Posterior vena cava (tissue), 2 donors: ENCODE results near the gene EGLN3. TPM values are rescaled to one million over a fixed set of nuclear protein-coding genes. Genes with fewer than 3 reads are reported as not detected.
"Not testable (repeated sequence)": the region's sequence is repeated elsewhere in the genome, so short reads cannot be mapped to it uniquely, and the experiment has no call there.

Experiments used
- DNase-seq: peaks from one replicate; pipeline ENCODE4 v3.0.0-alpha.2; 2020; ENCODE audit warnings: low spot score
- intact Hi-C, 2 donors: fragments of 100-400 bp; cut with DNase I; formaldehyde crosslinking; loops; one replicate each; pipeline versions ENCODE4 v1.14.1 to v1.14.2; 2022 to 2023
- total RNA-seq, 2 donors: library from RNA; stranded (reverse); fragmentation: NEBNext Ultra II Directional; extraction: Animal tissue kit (Norgen Biotek cat#: 25700); gene quantifications; one replicate each; pipeline ENCODE4 v1.2.1, GENCODE V29; 2021
- donor health status: DM: yes; HTN: yes; CAD: no.
- donor health status: DM: yes; HTN: yes; CAD: no.

EGLN3 gene
- total RNA-seq, 2 donors from 2014 or later = 15.2 to 29.2 TPM

GRCh38 chr14:33964599-33965317 lies 13.9 kb upstream of the EGLN3 start:
- no peak for DNase-seq
- intact Hi-C loops = no loop called here

- intact Hi-C loops = no loop called here
- DNase-seq = no peak
Measured at GRCh38 chr14:33963892-33964291, 13.0 kb upstream of the EGLN3 start.

- DNase-seq, intact Hi-C loops: not testable (repeated sequence)
Measured at GRCh38 chr14:33962466-33962865, 11.6 kb upstream of the EGLN3 start.

GRCh38 chr14:33962016-33962415 lies 11.1 kb upstream of the EGLN3 start:
- intact Hi-C loops = no loop called here

GRCh38 chr14:33959692-33960151 lies 8.8 kb upstream of the EGLN3 start:
- DNase-seq = no peak
- intact Hi-C loops = loop anchor here in 1 of 2 donors (10.0 kb wide), 1 partner anchor 515 kb away; no protein-coding TSS in a partner anchor

More at GRCh38 chr14:33962016-33962415, 11.1 kb upstream of the EGLN3 start:
- no peak for DNase-seq

- no peak for DNase-seq
- intact Hi-C loops = loop anchor here in 1 of 2 donors (10.0 kb wide), 1 partner anchor 516 kb away; no protein-coding TSS in a partner anchor
Measured at GRCh38 chr14:33958605-33959226, 7.8 kb upstream of the EGLN3 start.

- no peak for DNase-seq
- intact Hi-C loops = loop anchor here in 1 of 2 donors (10.0 kb wide), 1 partner anchor 517 kb away; no protein-coding TSS in a partner anchor
Measured at GRCh38 chr14:33957993-33958392, 7.1 kb upstream of the EGLN3 start.

GRCh38 chr14:33957299-33957698 lies 6.4 kb upstream of the EGLN3 start:
- no peak for DNase-seq
- intact Hi-C loops = loop anchor here in 1 of 2 donors (10.0 kb wide), 1 partner anchor 518 kb away; no protein-coding TSS in a partner anchor

GRCh38 chr14:33956640-33957039 lies 5.8 kb upstream of the EGLN3 start:
- intact Hi-C loops = loop anchor here in 1 of 2 donors (10.0 kb wide), 1 partner anchor 518 kb away; no protein-coding TSS in a partner anchor
- DNase-seq = no peak

GRCh38 chr14:33954016-33954598 lies 3.2 kb upstream of the EGLN3 start:
- DNase-seq = no peak
- intact Hi-C loops = loop anchor here in 1 of 2 donors (10.0 kb wide), 1 partner anchor 521 kb away; no protein-coding TSS in a partner anchor

- no peak for DNase-seq
- intact Hi-C loops = loop anchor here in 1 of 2 donors (10.0 kb wide), 1 partner anchor 522 kb away; no protein-coding TSS in a partner anchor
Measured at GRCh38 chr14:33952541-33952940, 1.7 kb upstream of the EGLN3 start.

GRCh38 chr14:33951183-33951840 lies 438 bp upstream of the EGLN3 start:
- no peak for DNase-seq
- intact Hi-C loops = loop anchor here in 1 of 2 donors (10.0 kb wide), 1 partner anchor 523 kb away; no protein-coding TSS in a partner anchor

GRCh38 chr14:33949411-33949893 lies 1.4 kb downstream of the EGLN3 start:
- intact Hi-C loops = loop anchor here in 1 of 2 donors (10.0 kb wide), 1 partner anchor 145 kb away; no protein-coding TSS in a partner anchor

GRCh38 chr14:33948869-33949408 lies 1.9 kb downstream of the EGLN3 start:
- intact Hi-C loops = loop anchor here in 1 of 2 donors (10.0 kb wide), 1 partner anchor 146 kb away; no protein-coding TSS in a partner anchor
- no peak for DNase-seq

More at GRCh38 chr14:33949411-33949893, 1.4 kb downstream of the EGLN3 start:
- no peak for DNase-seq

- DNase-seq = no peak
- intact Hi-C loops = loop anchor here in 1 of 2 donors (10.0 kb wide), 1 partner anchor 146 kb away; no protein-coding TSS in a partner anchor
Measured at GRCh38 chr14:33948145-33948868, 2.6 kb downstream of the EGLN3 start.

- intact Hi-C loops = loop anchor here in 1 of 2 donors (10.0 kb wide), 1 partner anchor 148 kb away; no protein-coding TSS in a partner anchor
- no peak for DNase-seq
Measured at GRCh38 chr14:33946679-33947476, 4.0 kb downstream of the EGLN3 start.
